Endothelial cell of umbilical vein (primary cell): ENCODE data around the gene ABCC5. TPM values are rescaled to one million over a fixed set of nuclear protein-coding genes. Genes with fewer than 3 reads are reported as not detected.

Experiments used
- BruUV-seq: library from RNA; stranded (reverse); fragments of 400-500 nt; replicated peaks from 2 replicates; lab custom pipeline; 2021; lab: Mats Ljungman, UMichigan
- CTCF ChIA-PET: fragments of 300-600, 350-600 bp; sonication (Branson Sonifier 250); formaldehyde crosslinking; loops from one replicate; lab custom pipeline; 2021; ENCODE audit warnings: antibody characterized with exemption, inconsistent platforms; lab: Charles Lee
- POLR2A ChIA-PET: fragments of 300-600, 350-600 bp; sonication (Branson Sonifier 250); formaldehyde crosslinking; loops from one replicate; lab custom pipeline; 2021; ENCODE audit warnings: antibody characterized with exemption, inconsistent platforms; lab: Charles Lee
- DNase-seq: peaks from one replicate; pipeline ENCODE4 v3.0.0-alpha.2; 2011; ENCODE audit warnings: low read depth, low spot score
- FAIRE-seq: peaks from 2 replicates; lab custom pipeline; 2011; peaks lifted over from hg19 to GRCh38; lab: Jason Lieb, UNC
- H2AFZ ChIP-seq: 2 replicates; pipeline ENCODE4 v1.6.0; 2012; ENCODE audit warnings: low read depth, low read length, control low read depth, inconsistent platforms
- H3K27ac ChIP-seq: 2 replicates; pipeline ENCODE4 v1.5.1; 2011; ENCODE audit warnings: low read depth, mild to moderate bottlenecking, control low read depth, low read length, moderate library complexity; ENCODE audit not compliant: insufficient read depth
- H3K27me3 ChIP-seq, 2 experiments: 2 replicates each; pipeline versions ENCODE4 v1.6.0 to v1.6.1; 2011; ENCODE audit warnings: low read length in 2 of 2, mixed read lengths in 1 of 2; ENCODE audit not compliant: control insufficient read depth in 2 of 2, insufficient read depth in 2 of 2
- H3K36me3 ChIP-seq, 2 experiments: 2 replicates in 1 of 2; 3 replicates in 1 of 2; pipeline ENCODE4 v1.5.1; 2011; ENCODE audit warnings: low read length in 2 of 2, mild to moderate bottlenecking in 1 of 2, moderate library complexity in 1 of 2; ENCODE audit not compliant: control insufficient read depth in 2 of 2, insufficient read depth in 2 of 2; ENCODE audit errors: extremely low read depth in 1 of 2
- H3K4me1 ChIP-seq: 3 replicates; pipeline ENCODE4 v1.5.1; 2011; ENCODE audit warnings: mild to moderate bottlenecking, low read length; ENCODE audit not compliant: control insufficient read depth, insufficient read depth; ENCODE audit errors: extremely low read depth
- H3K4me2 ChIP-seq: 2 replicates; pipeline ENCODE4 v1.6.1; 2011; ENCODE audit warnings: low read length, control low read depth, mixed read lengths; ENCODE audit not compliant: insufficient read depth
- H3K4me3 ChIP-seq, 3 experiments: fragments of 200-600 bp in 1 of 3; sonication (generic), shearing (Covaris generic) in 1 of 3; replicated peaks in 1 of 3; 2 replicates each; pipeline ENCODE4 v1.5.1; 2011 to 2016; ENCODE audit warnings: control low read depth in 3 of 3, low read length in 3 of 3, mild to moderate bottlenecking in 2 of 3, inconsistent platforms in 1 of 3, low read depth in 1 of 3, moderate library complexity in 1 of 3; ENCODE audit not compliant: insufficient read depth in 1 of 3
- H3K79me2 ChIP-seq: 2 replicates; pipeline ENCODE4 v1.6.0; 2012; ENCODE audit warnings: low read length, inconsistent platforms; ENCODE audit not compliant: control insufficient read depth, insufficient read depth
- H3K9ac ChIP-seq: replicated peaks from 2 replicates; pipeline ENCODE3; 2011; ENCODE audit warnings: low read length, control low read depth; ENCODE audit not compliant: insufficient read depth; ENCODE audit errors: extremely low read depth
- H3K9me1 ChIP-seq: replicated peaks from 3 replicates; pipeline ENCODE4 v1.6.0; 2011; ENCODE audit warnings: mild to moderate bottlenecking, low read length; ENCODE audit not compliant: control insufficient read depth, insufficient read depth; ENCODE audit errors: extremely low read depth
- H3K9me3 ChIP-seq: replicated peaks from 2 replicates; pipeline ENCODE4 v1.5.1; 2012; ENCODE audit warnings: low read length, inconsistent platforms; ENCODE audit not compliant: control insufficient read depth, insufficient read depth
- H4K20me1 ChIP-seq: replicated peaks from 2 replicates; pipeline ENCODE3; 2011; ENCODE audit warnings: mild to moderate bottlenecking, low read length; ENCODE audit not compliant: control insufficient read depth, insufficient read depth; ENCODE audit errors: extremely low read depth
- CTCF ChIP-seq, 2 donors: IDR thresholded peaks; 1 replicate in 1 of 2; 2 replicates in 1 of 2; pipeline ENCODE4 v1.5.1; 2011; ENCODE audit warnings: low read length in 2 of 2, mild to moderate bottlenecking in 2 of 2, moderate library complexity in 2 of 2, control low read depth in 1 of 2, inconsistent platforms in 1 of 2, low read depth in 1 of 2; ENCODE audit not compliant: insufficient read depth in 1 of 2; ENCODE audit errors: extremely low read depth in 1 of 2
- EZH2 ChIP-seq: IDR thresholded peaks from 2 replicates; pipeline ENCODE4 v1.6.1; 2012; ENCODE audit warnings: borderline replicate concordance, low read depth, mild to moderate bottlenecking, moderate library complexity, low read length, inconsistent platforms; ENCODE audit not compliant: severe bottlenecking
- FOS ChIP-seq: IDR thresholded peaks from 2 replicates; pipeline ENCODE4 v1.6.1; 2011; ENCODE audit warnings: mild to moderate bottlenecking, low read length, moderate library complexity, borderline replicate concordance; ENCODE audit not compliant: insufficient read depth
- GATA2 ChIP-seq: IDR thresholded peaks from 2 replicates; pipeline ENCODE4 v1.7.0; 2011; ENCODE audit warnings: low read depth, mild to moderate bottlenecking, moderate library complexity, mixed read lengths, low read length; ENCODE audit not compliant: insufficient read length, insufficient read depth
- JUN ChIP-seq: IDR thresholded peaks from 2 replicates; pipeline ENCODE4 v1.6.1; 2011; ENCODE audit warnings: borderline replicate concordance, low read depth; ENCODE audit not compliant: insufficient read length, insufficient read depth
- MAX ChIP-seq: IDR thresholded peaks from 2 replicates; pipeline ENCODE4 v1.6.1; 2011; ENCODE audit not compliant: insufficient read depth, insufficient read length
- MYC ChIP-seq: IDR thresholded peaks from one replicate; pipeline ENCODE4 v1.6.1; 2011; ENCODE audit warnings: mild to moderate bottlenecking, low read depth, low read length
- POLR2A ChIP-seq: IDR thresholded peaks from 2 replicates; pipeline ENCODE4 v1.6.1; 2012; ENCODE audit warnings: low read depth, mild to moderate bottlenecking, control low read depth, low read length
- POLR2AphosphoS5 ChIP-seq: IDR thresholded peaks from 2 replicates; pipeline ENCODE4 v1.6.1; 2012; ENCODE audit warnings: low read depth, mild to moderate bottlenecking, control low read depth, low read length, moderate library complexity; ENCODE audit not compliant: insufficient read depth
- dilution Hi-C: fragments of 300-500 bp; cut with MboI; formaldehyde crosslinking; loops from one replicate; pipeline ENCODE4 v1.15.0; 2019; ENCODE audit warnings: low sequenced_read_pairs; ENCODE audit not compliant: extremely low pct_ligation_motif_present
- intact Hi-C: fragments of 100-400 bp; cut with micrococcal nuclease; formaldehyde crosslinking; loops from one replicate; pipeline ENCODE4 v1.10.0; 2022
- polyA plus RNA-seq, 4 experiments: library from polyadenylated mRNA; depleted of rRNA in 3 of 4; stranded (reverse) in 3 of 4; unstranded in 1 of 4; fragments of >200 nt; gene quantifications; 2 replicates each; pipeline versions ENCODE4 v1.2.1 to v1.2.3, GENCODE V29; 2011 to 2012; ENCODE audit warnings: missing spikeins in 1 of 4
- total RNA-seq: library from RNA; stranded (reverse); gene quantifications from 2 replicates; pipeline ENCODE4 v1.2.3, GENCODE V29; 2021

ABCC5 gene
- total and polyA plus RNA-seq, 2 donors (not counting 3 experiments of a cell fraction or from before 2014, with no cell fraction given) = 22.5 to 24.6 TPM

- Histone ChIP-seq H3K9me1 (no peaks in the 10 kb centered on the region), H3K79me2 (no peaks in the 10 kb centered on the region), H2AFZ (no peak overlapping the region), H4K20me1 (no peaks in the 10 kb centered on the region), H3K27me3 (no peaks in the 10 kb centered on the region), H3K9me3 (no peaks in the 10 kb centered on the region), H3K36me3 (peaks cover 2 to 4% of the 10 kb centered on the region in 2 experiments), H3K4me3 (no peak overlapping the region), H3K27ac (no peak overlapping the region), H3K4me2 (no peak overlapping the region), H3K9ac (no peak overlapping the region), H3K4me1 (no peaks in the 10 kb centered on the region)
- dilution Hi-C loops = no loop called here
- ChIA-PET CTCF (interaction anchor here (0.9 kb wide), 1 partner anchor 40 kb away, joined by 4 read pairs; no protein-coding TSS in a partner anchor), POLR2A (no interaction called here)
- DNase-seq (no peak), FAIRE-seq (no peak)
- intact Hi-C loops = no loop called here
- TF ChIP-seq EZH2 (no peak), MYC (no peak), JUN (no peak), POLR2AphosphoS5 (no peak), CTCF (IDR thresholded peaks at IDR 0.05; ENCODE audit: extremely low read depth in 1 of 2, insufficient read depth in 1 of 2, low read depth in 1 of 2, low read length in 2 of 2) (no peak), POLR2A (no peak), FOS (no peak), GATA2 (no peak), MAX (no peak)
- no TSS peak for BruUV-seq
These were observed 64.1 kb downstream of the ABCC5 start for GRCh38 chr3:183953471-183954070.
